HT1080 (cell line): Measurements from ENCODE around the gene WDFY3. TPM values are rescaled to one million over a fixed set of nuclear protein-coding genes. Genes with fewer than 3 reads are reported as not detected.

Source experiments
- DNase-seq: peaks from one replicate; pipeline ENCODE4 v3.0.0-alpha.2; 2015; ENCODE audit warnings: low read depth
- total RNA-seq: library from RNA; depleted of rRNA; stranded (reverse); fragments of >200 nt; shearing (Covaris generic); gene quantifications from 2 replicates; pipeline ENCODE4 v1.2.3, GENCODE V29; 2014

WDFY3 gene
- total RNA-seq, 1 experiment from 2014 or later = 24.3 TPM

DNA sequence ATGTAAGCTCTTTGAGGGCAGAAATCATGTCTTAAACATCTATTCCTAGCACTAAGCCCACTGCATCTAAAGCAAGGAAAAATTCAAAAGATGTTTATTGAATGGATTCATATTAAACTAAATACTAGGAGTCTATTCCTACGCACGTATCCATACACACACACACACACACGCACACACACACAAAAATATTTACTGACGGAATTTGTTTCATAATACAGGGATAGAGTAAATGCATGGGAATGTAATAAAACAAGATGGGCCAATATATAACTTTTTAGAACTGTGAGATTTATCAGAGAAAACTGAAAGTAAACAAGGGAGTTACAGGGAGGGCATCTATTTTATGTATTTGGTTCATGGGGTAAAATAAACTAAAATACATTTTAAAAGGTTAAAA is 57.6 kb downstream of the WDFY3 start:
- DNase-seq = no peak

DNA sequence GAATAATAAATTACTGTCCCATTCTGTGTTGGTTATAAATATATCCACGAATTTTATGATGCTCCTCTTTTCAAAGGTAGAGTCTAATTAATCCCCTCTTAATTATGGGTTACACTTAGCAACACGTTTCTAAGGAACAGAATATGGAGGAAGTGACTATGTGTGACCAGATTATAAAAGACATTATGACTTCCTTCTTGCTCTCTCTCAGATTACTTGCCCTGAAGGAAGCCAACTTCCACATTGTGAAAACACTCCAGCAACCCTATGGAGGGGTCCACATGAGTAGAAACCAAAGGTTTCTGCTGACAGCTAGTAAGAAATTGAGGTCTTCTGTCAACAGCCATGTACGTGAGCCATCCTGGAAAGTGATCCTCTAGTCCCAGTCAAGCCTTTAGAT is 59.3 kb downstream of the WDFY3 start:
- DNase-seq = no peak

- no peak for DNase-seq
Observed at GRCh38 chr4:84905646-84906045, 60.8 kb downstream of the WDFY3 start.

- DNase-seq = no peak
Observed at GRCh38 chr4:84901740-84902281, 64.7 kb downstream of the WDFY3 start.

DNA sequence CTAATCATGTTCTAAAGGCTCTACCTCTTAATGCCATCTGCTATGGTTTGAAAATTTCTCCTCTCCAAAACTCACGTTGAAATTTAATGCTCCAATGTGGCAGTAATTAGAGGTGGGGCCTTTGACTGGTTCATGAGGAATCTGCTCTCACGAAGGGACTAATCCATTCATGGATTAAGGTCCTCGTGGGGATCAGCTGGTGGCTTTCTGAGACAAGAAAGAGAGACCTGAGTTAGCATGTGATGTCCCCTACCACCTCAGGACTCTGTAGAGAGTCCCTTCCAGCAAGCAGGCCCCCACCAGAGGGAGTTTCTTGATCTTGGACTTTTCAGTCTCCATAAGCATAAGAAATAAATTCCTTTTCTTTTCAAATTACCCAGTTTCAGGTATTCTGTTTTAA is 65.3 kb downstream of the WDFY3 start:
- DNase-seq = no peak

- no peak for DNase-seq
Observed at GRCh38 chr4:84899616-84900015, 66.9 kb downstream of the WDFY3 start.

- DNase-seq = no peak
Observed at GRCh38 chr4:84897516-84897915, 69.0 kb downstream of the WDFY3 start.

DNA sequence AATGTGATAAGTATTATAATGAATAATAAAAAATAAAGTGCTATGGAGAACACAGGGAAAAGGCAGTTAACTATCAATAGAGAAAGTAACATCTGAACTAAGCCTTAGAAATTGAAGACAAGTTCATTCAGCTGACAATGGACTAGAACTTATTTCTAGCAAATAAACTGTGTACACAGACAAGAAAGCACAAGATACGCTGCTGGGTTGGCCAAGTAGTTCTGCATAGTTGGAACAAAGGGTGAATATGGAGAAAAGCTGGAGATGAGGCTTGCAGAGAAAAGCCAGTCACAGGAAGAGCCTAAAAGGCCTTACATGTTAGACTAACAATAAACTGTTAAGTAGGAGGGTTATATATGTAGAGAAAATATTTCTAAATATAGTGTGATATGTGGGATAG is 71.2 kb downstream of the WDFY3 start:
- no peak for DNase-seq

GRCh38 chr4:84894621-84895020 is 71.9 kb downstream of the WDFY3 start:
- no peak for DNase-seq

DNA sequence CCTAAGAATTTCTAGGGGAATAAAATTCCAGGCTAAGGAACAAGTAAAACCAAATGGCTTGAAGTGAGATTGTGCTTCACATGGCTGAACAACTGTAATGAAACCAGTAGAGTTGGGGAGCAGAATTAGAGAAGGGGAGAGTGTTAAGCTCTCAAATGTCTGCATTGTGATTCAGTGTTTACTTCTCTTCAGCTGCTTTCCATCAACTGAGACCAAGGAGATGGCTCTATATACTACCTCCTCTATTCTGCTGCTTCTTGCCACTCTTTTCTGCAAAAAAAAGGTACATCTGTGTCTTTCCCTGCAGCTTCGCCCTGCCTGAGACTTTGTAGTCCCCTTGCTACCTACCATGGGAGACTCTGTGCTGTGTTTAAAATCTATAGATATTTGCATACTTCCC is 73.5 kb downstream of the WDFY3 start:
- DNase-seq = no peak

DNA sequence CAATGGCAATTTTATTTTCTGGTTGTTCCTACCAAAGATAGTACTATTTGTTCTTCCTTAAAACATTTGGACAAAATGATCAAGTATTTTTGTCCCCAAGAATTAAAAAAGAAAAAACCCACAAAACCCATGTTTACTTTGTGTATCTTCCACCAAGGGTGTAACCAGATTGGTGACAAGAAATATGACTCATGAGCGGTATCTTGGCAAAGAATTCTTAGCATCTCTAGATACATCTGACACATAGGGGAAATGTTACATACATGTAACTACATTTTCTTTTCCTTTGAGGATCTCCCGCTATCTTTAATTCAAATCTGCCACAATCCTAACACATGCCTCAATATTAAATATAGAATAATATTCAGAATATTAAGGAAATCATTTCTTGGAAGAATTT is 78.7 kb downstream of the WDFY3 start:
- peak; percentile 40 for DNase-seq

DNA sequence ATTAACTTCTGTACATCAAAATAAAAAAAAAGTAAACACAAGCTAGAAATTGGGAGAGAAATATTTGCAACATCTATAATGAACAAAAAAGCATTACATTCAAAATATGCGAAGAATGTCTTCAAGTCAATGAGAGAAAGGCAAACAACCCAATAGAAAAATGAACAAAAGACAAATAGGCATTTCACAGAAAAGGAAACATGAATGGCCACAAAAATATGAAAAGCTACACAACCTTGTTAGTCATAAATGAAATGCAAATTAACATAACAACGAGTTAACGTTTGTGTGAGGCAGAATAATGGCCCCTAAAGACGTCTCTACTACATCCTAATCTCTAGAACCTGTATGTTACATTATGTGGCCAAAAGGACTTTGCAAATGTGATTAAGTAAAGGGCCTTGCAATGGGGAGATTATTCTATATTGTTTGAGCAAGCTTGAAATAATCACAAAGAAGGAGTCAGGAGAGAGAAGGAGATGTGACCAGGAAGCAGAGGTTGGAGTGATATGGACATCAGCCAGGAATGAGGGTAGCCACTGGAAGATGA is 86.8 kb downstream of the WDFY3 start:
- DNase-seq = peak; percentile 15

DNA sequence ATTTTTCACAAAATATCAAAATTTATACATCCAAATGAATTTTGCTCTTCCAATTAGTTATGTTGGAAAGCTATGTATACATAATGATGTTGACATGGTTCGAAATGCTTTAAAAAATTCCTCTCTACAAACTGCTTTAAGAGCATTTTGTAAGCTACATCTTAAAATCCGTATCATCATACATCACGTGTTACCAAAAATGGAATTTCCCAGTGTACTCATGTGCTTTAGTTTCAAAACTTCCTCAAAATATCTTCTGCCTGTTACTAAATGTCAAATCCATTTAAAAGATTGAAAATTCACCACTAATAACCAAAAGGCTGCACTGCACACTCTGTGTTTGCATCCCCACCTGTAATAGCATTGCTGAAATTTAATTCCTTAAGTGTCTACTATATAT is 87.9 kb downstream of the WDFY3 start:
- no peak for DNase-seq

DNA sequence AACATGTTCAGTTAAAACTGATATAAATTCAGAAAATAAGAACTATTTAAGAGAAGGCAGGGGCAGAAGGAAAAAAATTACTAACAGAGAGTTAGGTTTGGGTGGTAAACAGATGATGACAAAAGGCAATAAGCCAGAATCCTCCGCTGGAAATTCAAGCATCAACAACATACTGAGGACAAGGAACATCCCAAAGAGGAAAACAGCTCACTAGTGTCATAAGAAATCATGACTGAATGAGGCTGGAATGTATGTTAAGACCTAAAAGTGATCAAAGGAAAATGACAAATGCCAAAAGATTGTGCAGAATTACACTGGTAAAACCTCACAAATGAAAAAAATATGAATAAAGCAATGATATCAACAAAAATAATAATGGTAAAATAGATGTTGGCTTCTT is 88.4 kb downstream of the WDFY3 start:
- peak; percentile 82 for DNase-seq

DNA sequence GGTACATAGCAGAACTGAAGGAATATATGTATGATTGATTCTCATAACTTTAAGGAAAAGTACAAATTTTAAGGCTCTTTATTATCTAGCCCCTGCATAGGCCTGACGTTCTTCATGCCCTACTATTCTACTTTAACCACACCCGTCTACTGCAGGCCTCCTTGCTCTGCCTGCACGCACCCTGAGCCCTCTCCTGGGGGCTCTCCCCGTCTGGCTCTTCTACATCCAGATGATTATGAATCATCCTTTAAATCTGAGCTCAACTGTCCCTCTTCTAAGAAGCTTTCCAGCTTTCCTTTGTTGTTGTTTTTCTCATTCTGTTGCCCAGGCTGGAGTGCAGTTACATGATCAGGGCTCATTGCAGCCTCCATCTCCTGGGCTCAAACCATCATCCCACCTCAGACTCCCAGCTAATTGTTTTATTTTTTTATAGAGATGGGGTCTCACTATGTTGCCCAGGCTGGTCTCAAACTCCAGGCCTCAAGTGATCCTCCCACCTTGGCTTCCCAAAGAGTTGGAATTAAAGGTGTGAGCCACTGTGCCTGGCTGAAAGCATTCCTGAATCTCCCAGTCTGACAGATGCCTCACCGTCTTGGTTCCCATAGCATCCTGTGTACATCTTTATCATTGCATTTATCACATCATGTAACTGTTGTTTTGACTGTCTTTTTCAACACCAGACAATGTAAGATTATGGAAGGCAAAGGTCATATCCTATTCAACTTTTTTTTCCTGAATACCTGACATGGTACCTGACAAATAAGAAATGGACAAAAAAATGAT is 89.2 kb downstream of the WDFY3 start:
- DNase-seq = peak; percentile 7

DNA sequence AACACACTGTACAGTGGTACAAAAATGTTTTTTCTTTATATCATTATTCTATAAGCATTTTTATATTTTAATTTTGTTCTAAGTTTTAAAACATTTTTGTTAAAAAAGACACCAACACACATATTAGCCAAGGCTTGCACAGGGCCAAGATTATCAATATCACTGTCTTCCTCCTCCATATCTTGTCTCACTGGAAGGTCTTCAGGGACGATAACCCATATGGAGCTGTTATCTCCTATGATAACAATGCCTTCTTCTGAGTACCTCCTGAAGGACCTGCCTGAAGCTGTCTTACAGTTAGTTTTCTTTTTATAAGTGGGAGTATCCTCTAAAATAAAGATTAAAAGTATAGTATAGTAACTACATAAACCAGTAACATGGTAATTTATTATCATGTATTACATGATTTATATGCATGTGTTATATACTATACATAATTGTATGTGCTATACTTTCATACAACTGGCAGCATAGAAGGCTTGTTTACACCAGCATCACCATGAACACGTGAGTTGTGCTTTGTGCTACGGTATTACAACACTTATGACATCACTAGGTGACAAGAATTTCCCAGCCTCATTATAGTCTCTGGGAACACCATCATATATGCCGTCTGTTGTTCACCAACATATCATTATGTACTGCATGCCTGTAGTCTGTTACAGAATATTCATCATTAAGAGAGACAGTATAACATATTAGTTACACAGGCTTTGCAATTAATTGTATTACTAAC is 90.7 kb downstream of the WDFY3 start:
- DNase-seq = no peak

DNA sequence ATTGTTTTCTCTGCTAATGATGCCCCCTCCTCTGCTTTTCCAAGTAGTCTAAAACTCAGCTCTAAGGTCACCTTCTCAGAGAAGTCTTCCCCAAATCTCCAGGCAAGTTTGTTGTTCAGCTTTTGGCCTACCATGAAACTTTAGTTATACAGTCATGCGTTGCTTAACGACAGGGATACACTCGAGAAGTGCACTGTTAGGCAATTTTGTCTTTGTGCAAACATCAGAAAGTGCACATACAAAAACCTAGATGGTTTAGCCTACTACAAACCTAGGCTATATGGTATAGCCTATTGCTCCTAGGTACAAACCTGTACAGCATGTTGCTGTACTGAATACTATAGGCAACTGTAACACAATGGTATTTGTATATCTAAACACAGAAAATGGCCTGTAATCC is 91.9 kb downstream of the WDFY3 start:
- DNase-seq = no peak

DNA sequence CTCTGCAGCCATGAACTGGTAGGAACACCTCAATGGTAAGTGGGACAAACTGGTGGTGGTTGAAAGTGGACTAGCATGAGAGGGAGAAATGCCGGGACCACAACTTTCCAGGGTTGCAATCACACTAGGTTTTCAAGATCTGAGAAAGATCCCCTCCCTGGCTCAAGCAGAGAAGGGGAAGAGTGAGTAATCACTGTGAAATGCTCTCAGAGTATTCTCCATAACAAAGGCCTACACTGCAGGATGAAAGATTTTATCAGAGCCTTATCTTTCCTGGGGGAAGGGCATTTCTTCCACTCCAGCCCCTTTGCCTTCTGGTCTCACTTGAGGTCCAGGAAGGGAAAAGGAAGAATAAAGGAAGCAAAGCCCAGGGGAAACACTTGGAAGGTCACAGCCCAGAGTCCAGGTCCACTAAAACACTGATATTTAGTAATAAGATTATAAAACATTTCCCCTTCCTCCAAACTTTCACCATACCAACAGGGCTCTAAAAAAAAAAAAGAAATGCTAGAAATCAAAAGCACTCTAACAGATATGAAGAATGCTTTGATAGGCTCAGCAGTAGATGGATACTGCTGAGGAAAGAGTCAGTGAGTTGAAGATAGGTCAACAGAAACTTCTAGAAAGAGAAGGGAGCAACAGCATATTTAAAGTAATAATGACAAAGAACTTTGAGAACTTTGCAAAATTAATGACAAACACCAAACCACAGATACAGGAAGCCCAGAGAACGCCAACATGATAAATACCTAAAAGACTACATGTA is 95.9 kb downstream of the WDFY3 start:
- peak; percentile 86 for DNase-seq

DNA sequence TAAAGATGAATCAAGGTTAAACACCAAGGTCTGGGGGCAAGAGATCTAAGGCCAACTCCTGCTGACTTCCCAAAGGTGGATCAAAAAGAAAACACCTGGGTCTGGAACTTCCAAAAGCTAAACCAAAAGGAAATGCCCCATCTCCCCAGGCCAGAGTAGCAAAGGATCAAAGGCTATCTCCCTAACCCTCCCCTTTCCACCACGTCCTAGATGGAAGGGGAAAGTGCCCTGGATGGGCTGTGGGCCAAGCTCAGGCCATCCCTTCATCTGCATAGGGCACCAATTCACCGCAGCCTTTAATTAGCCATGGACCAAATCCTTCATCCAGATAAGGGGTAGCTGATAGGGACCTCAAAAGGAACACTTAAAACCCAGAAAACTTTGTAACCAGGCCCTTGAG is 100.2 kb downstream of the WDFY3 start:
- DNase-seq = no peak

DNA sequence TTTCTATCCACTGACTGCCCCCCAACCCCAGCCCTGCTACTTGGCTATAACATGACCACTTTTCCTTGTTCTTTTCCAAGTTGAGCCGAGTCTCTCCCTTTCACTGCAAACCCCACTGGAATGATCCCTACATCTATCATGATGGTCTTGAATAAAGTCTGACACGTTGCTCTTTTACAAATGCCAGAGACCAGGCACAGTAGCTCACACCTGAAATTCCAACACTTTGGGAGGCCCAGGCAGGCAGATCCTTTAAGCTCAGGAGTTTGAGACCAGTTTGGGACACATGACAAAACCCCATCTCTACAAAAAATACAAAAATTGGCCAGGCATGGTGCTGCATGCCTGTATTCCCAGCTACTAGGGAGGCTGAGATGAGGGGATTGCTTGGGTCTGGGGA is 100.9 kb downstream of the WDFY3 start:
- no peak for DNase-seq

DNA sequence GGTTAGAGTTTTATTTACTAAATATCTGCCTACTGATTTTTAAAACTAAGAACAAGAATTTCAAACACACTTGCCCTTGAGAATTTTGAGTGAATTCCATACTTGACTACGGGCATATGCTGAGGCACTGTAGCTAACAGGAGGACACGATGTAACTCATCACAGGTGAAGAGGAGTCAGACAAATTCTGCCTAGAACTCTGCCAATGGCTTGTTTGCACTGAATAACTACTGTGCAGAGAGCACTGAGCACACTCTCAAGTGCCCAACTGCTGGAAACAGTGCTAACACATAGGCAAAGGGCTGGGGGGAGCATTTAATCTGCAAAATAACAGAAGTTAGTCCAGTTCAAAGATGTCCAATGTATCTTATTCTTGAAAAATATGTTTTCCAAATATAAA is 104.4 kb downstream of the WDFY3 start:
- DNase-seq = no peak

- no peak for DNase-seq
Observed at GRCh38 chr4:84857296-84857695, 109.2 kb downstream of the WDFY3 start.
